BE2C (cell line): ENCODE results near the gene GAD1. TPM values are rescaled to one million over a fixed set of nuclear protein-coding genes. Genes with fewer than 3 reads are reported as not detected.

Experiments
- DNase-seq: peaks from one replicate; pipeline ENCODE4 v3.0.0-alpha.2; 2020
- H3K27me3 ChIP-seq: fragments of 250-450 bp; sonication (Bioruptor Pico); 2 replicates; pipeline ENCODE4 v1.5.1; 2020; ENCODE audit warnings: mild to moderate bottlenecking
- H3K36me3 ChIP-seq: fragments of 250-450 bp; sonication (Bioruptor Pico); 2 replicates; pipeline ENCODE4 v1.5.1; 2020; ENCODE audit warnings: mild to moderate bottlenecking
- H3K4me1 ChIP-seq: fragments of 250-450 bp; sonication (Bioruptor Pico); 2 replicates; pipeline ENCODE4 v1.5.1; 2020
- H3K4me3 ChIP-seq: 2 replicates; pipeline ENCODE4 v1.5.1; 2011; ENCODE audit warnings: low read depth, low read length
- H3K9me3 ChIP-seq: fragments of 250-450 bp; sonication (Bioruptor Pico); 2 replicates; pipeline ENCODE4 v1.5.1; 2020
- polyA plus RNA-seq: library from polyadenylated mRNA; unstranded; fragments of >200 nt; gene quantifications from one replicate; pipeline ENCODE4 v1.2.1, GENCODE V29; 2012; ENCODE audit warnings: low read depth, missing spikeins; ENCODE audit not compliant: insufficient read length, insufficient read depth
- TF ChIP-seq, protein P1 (sequence below): IDR thresholded peaks from 2 replicates; pipeline ENCODE4 v1.5.1; 2012; ENCODE audit warnings: mild to moderate bottlenecking, low read depth, low read length

The GAD1 gene
- 0.12 TPM for polyA plus RNA-seq

DNA sequence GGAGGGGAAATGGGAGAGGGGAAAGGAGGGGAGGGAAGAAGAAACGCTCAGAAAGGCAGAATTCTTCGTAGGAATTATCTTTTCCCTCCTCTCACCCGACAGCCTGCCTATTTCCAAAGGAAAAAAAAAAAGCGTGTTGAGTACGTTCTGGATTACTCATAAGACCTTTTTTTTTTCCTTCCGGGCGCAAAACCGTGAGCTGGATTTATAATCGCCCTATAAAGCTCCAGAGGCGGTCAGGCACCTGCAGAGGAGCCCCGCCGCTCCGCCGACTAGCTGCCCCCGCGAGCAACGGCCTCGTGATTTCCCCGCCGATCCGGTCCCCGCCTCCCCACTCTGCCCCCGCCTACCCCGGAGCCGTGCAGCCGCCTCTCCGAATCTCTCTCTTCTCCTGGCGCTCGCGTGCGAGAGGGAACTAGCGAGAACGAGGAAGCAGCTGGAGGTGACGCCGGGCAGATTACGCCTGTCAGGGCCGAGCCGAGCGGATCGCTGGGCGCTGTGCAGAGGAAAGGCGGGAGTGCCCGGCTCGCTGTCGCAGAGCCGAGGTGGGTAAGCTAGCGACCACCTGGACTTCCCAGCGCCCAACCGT lies at the start of gene GAD1:
Gene GAD1, plus strand, starts transcription at position 384 of the 589 bp plus-strand sequence. CDS start 1,705 bp downstream, outside the sequence.
- Histone ChIP-seq H3K27me3 (peaks cover 87% of the 10 kb centered on the region), H3K9me3 (no peaks in the 10 kb centered on the region), H3K36me3 (no peaks in the 10 kb centered on the region), H3K4me3 (peak within 1 kb of the TSS; percentile 19), H3K4me1 (no peaks in the 10 kb centered on the region)
- TF ChIP-seq, protein P1, sequence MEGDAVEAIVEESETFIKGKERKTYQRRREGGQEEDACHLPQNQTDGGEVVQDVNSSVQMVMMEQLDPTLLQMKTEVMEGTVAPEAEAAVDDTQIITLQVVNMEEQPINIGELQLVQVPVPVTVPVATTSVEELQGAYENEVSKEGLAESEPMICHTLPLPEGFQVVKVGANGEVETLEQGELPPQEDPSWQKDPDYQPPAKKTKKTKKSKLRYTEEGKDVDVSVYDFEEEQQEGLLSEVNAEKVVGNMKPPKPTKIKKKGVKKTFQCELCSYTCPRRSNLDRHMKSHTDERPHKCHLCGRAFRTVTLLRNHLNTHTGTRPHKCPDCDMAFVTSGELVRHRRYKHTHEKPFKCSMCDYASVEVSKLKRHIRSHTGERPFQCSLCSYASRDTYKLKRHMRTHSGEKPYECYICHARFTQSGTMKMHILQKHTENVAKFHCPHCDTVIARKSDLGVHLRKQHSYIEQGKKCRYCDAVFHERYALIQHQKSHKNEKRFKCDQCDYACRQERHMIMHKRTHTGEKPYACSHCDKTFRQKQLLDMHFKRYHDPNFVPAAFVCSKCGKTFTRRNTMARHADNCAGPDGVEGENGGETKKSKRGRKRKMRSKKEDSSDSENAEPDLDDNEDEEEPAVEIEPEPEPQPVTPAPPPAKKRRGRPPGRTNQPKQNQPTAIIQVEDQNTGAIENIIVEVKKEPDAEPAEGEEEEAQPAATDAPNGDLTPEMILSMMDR: no peak
- no peak for DNase-seq

DNA sequence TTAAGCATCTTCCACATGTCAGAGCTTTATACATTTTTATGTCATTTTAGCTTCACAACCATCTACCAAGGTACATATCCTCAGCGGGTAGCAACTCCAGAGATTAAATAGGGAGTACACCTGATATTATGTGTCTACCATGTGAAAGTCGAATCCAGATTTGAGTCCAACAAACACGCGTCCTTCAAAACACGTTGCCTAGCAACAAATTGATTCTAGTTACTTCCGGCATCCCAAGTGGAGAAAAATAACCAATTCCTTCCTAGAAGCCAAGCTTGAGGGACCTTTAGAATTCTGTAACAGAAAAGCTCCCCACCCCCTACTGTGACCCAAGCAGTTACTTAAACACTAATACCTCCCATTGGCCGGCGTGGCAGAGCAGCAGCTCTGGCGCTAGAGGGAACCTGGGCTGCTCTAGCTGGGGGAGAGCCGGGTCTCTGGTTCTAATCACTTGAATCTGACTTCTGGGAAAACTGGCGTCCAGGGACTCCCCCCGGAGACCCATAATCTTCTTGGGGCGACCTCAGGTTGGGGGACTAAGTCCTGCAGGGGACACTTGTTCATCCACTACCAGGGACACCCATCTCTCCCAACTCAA lies 46.6 kb upstream of the GAD1 start, which contains the start of gene ERICH2:
Gene ERICH2, plus strand, starts transcription at position 371 of the 598 bp plus-strand sequence. CDS start 304 bp downstream, outside the sequence.
- Histone ChIP-seq H3K4me3 (peak within 1 kb of the TSS; percentile 71), H3K27me3 (peaks cover 7% of the 10 kb centered on the region), H3K4me1 (no peaks in the 10 kb centered on the region), H3K9me3 (no peaks in the 10 kb centered on the region), H3K36me3 (no peaks in the 10 kb centered on the region)
- TF ChIP-seq, protein P1: 0 out of 2 replicates have a peak, but pooled peaks have one; percentile 11
- DNase-seq: peak; percentile 31

DNA sequence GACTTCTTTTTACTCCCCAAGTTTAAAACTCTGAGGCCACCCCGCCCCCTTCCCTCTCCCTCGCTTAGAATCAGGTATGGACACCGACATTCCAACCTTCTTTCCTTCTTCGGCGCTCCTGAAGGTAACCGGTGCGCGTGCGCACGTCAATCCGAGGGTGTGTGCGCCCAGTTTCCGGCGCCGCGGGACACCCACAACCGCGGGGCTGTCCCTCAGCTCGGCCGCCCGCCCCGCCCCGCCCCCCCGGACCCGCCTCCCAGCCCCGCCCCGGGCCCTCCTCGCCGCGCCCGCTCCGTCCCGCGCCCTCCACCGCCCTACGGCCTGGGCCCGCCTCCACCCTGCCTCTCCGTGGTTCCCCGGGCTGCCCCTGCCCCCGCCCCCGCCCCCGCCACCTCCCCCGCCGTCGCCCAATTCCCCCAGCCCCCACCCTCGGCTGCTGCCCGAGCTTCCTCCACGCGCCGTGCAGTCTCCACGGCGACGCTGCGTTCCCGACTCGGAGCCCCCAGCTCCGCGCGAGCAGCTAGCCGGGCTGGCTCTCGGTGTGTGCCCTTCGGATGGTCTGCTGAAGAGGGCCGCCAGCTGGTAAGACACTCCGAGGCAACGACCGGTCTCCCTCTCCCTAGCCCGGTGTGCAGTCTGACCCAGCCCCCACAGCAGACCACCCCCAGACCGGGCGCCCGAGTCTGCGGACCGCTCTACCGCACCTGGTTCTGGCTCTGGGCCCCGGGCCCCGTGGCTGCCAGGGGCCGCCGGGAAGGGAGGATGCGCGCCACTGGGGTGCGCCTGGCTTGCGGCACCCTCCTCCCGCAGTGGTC lies 45.9 kb upstream of the GAD1 start:
- Histone ChIP-seq H3K9me3 (no peaks in the 10 kb centered on the region), H3K4me3 (peak overlapping the region; percentile 71), H3K36me3 (no peaks in the 10 kb centered on the region), H3K4me1 (no peaks in the 10 kb centered on the region), H3K27me3 (peaks cover 7% of the 10 kb centered on the region)
- peak; percentile 59 for DNase-seq
- TF ChIP-seq, protein P1: no peak

DNA sequence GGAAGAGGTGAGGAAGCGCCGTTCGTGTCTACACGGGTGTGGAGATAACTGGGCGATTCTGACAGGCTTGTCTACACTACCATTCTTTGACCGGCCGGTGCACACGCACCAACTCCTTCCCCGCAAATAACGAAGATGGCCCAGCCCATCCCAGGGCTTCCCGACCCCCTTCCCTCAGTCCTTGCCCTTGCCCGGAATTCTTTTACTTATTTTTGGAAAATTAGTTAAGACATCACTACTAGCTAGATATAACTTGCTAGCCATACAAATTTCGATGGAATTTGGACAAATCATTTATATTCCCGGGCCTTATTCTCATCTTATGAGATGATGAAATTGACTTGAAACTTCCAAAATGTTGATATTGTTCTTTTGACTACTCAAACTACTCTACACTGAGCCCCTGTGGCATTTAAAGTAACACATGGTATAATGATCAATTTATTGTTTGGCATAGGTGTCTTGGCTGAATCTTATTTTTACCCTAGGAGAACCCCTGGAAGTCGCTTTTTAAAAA lies 45.2 kb upstream of the GAD1 start:
- peak overlapping the region; percentile 51 for H3K4me3 ChIP-seq
- TF ChIP-seq, protein P1: no peak
- peaks cover 7% of the 10 kb centered on the region for H3K27me3 ChIP-seq
- no peaks in the 10 kb centered on the region for H3K4me1 ChIP-seq
- H3K9me3 ChIP-seq: no peaks in the 10 kb centered on the region
- H3K36me3 ChIP-seq: no peaks in the 10 kb centered on the region
- no peak for DNase-seq

DNA sequence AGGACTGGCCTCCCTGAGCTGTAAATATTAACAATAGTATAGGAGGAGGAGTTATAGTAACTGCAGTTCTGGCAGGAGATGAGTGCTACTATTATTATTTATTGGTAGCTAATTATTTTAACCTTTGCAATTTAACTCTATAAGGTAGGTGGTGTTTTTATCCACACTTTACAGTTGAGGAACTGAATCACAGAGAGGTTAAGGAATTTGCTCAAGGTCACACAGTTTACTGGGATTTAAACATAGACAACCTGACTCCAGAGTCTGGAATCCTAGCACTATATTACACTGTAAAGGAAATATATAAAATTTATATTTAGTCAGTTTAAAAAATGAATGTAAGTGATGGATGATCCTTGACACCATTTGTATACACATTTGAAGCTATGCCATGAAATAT lies 44.4 kb upstream of the GAD1 start:
- TF ChIP-seq, protein P1: no peak
- no peak for DNase-seq
- Histone ChIP-seq H3K4me3 (no peak overlapping the region), H3K36me3 (no peaks in the 10 kb centered on the region), H3K9me3 (no peaks in the 10 kb centered on the region), H3K4me1 (no peaks in the 10 kb centered on the region), H3K27me3 (peaks cover 7% of the 10 kb centered on the region)
